Prostate gland (tissue), 2 donors: Measurements from ENCODE around the gene FMO4.

ENCODE experiments used
- CTCF ChIP-seq, 4 experiments: fragments of 200-600 bp in 2 of 4; fragments of 450-650 bp in 2 of 4; sonication (generic) in 2 of 4; IDR thresholded peaks; 1 replicate in 3 of 4; 2 replicates in 1 of 4; pipeline ENCODE4 v1.5.1; 2016 to 2019; ENCODE audit warnings: antibody characterized with exemption in 4 of 4, mild to moderate bottlenecking in 2 of 4, moderate library complexity in 2 of 4
- POLR2A ChIP-seq: fragments of 450-650 bp; IDR thresholded peaks from one replicate; pipeline ENCODE4 v1.6.1; 2016; ENCODE audit warnings: antibody characterized with exemption, mild to moderate bottlenecking

GRCh38 chr1:171296897-171297296 lies 17.1 kb upstream of the FMO4 start:
- TF ChIP-seq POLR2A (no peak), CTCF (IDR thresholded peaks at IDR 0.05) (no peak)
